HG03432 (cell line): ENCODE data around the gene C11orf16.
A peak's percentile ranks its signal among the peaks of the same experiment; 100 is the strongest.
"Not testable (repeated sequence)": the region's sequence is repeated elsewhere in the genome, so short reads cannot be mapped to it uniquely, and the experiment has no call there.

Source experiments
- ATAC-seq: cut with Tn5 transposase; IDR thresholded peaks from one replicate; pipeline ENCODE4 v1.9.1; 2021; ENCODE audit warnings: mild to moderate bottlenecking, moderate library complexity; ENCODE audit not compliant: unreplicated experiment

C11orf16 gene

GRCh38 chr11:8937159-8937558, 4.4 kb upstream of the C11orf16 start:
- no peak for ATAC-seq

- not testable (repeated sequence) for ATAC-seq
Measured at GRCh38 chr11:8935789-8936188, 3.0 kb upstream of the C11orf16 start.

DNA sequence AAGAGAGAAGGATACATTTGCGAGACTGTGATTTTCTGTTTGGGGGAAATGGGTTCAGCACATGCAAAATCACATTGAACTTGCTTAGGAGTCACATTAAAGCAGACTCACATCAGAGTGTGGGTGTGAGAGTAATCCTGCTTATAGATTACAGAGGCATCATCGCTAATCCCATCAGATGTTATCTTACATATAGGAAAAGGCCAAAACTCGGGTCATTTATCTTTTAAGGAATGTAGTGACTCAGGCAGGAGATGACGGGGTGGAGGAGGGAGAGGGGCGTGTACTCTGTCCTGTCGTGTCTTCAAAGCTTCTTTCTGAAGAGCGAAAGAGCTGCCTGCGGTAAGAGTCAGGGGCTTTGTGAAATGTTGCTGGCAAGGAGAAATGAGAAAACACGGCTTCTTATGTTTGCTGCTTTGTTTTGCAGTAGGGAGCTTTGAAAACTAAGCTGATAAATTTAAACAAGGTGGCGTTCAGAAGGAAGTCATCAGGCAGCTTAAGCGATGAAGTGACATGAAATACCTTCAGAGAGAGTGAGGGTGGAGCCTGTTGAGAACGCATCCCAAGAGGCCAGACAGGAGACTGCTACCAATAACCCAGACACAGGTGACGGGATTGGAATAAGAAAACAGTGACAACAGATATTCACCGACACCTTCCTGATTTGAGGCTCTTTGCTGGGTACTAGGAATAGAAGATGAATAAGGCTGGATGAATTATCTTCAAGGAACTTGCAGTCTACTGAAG, 2.2 kb upstream of the C11orf16 start:
- no peak for ATAC-seq

DNA sequence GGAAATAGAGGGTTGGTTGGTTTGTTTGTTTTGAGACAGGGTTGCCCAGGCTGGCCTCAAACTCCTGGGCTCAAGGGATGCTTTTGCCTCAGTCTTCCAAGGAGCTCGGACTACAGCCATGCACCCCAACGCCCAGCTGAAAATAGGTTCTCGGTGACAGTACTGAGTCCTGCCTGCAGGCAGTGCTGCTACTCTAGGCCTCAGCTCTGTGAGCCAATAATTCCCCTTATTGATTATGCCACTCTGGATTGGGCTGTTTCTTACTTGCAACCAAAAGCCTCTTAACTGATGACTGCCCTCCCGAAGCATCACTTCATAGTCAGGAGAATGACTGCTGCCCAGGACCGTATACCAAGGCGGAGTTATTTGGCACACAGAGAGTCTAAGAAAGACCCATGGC, 1.2 kb upstream of the C11orf16 start:
- ATAC-seq = no peak

- ATAC-seq = no peak
Measured at GRCh38 chr11:8930456-8931175, 2.1 kb downstream of the C11orf16 start.

DNA sequence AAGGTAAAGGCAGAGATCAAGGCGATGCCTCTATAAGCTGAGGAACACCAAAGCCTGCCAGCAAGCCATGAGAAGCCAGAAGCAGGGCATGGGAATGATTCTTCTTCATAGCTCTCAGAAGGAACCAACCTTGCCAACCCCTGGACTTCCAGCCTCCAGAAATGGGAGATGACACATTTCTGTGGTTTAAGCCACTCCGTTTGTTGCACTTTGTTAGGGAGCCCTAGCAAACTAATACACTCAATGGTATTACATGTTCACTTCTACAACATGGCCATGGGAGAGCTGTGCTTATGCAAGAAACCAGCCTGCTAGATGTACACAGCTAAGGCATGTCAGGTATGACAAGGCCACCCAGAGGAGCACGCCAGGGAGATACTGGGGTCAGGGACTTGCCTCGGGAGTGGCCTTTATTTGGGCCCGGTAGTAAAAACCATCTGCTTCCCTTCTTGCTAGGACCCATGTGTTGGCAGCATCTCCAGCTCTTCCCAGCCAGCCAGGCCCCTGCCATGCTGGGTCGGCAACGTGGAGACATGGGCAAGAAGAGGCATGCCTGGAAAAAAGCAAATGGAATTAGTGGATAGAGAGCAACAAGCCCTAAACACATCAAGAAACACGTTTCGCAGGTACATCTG, 3.6 kb downstream of the C11orf16 start:
- no peak for ATAC-seq

DNA sequence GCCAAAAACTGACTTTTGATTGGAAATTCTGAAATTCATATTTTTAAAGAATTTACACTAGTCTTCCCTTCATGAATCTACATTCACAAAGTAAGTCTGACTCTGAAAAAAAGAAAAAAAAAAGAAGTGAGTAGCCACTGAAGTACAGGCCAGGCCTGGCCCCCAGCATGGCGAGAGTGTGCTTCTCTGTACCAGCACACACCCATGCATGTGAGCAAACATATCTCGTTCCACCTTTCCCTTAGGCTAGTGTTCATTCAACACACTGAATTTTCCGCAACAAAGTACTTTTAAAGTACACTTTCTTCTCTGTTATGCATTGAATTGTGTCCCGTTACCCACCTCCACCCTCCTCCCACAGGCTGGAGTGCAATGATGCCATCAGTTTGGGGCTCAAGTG, 4.5 kb downstream of the C11orf16 start:
- ATAC-seq = no peak

DNA sequence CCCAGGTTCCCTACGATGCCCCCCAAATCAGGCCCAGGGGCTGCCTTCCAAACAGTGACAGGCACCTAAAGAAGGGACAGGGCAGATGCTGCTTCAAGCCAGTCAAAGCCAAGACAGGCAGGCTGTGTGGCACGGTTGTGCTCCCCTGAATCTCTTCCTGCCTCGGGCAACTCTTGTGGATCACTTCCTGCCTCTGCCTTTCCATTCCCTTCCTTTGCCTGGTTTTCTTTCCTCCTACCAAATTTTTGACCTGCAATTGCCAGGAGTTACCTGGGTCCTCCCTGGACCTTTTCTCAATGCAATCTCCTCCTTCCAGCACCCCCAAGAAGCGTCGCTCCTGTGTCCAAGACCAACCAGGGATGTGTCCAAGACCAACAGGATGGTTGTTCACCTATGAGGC, 5.5 kb downstream of the C11orf16 start:
- no peak for ATAC-seq

- no peak for ATAC-seq
Measured at GRCh38 chr11:8926236-8926635, 6.5 kb downstream of the C11orf16 start.

DNA sequence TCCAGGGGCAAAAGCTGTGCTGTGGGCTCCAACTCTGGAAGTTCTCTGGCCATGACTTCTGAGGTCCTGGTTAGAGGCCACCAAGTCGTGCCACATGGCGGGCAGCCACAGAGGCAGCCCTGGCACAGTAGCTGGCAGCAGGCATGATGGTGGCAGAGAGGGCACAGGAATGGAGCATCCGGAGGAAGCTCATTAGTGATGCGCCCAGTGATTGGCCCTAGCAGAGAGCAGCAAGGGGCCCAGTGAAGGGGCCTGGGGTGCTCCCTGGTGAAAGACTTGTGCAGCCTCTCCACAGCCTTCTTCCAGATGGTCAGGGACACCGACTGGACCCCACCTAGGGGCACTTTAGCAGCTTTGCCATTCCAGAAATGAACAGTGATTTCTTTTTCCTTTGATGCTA, 7.0 kb downstream of the C11orf16 start:
- no peak for ATAC-seq

GRCh38 chr11:8922691-8923090, 10.1 kb downstream of the C11orf16 start:
- no peak for ATAC-seq

- no peak for ATAC-seq
Measured at GRCh38 chr11:8917157-8917825, 15.5 kb downstream of the C11orf16 start.

- no peak for ATAC-seq
Measured at GRCh38 chr11:8914661-8915018, 18.1 kb downstream of the C11orf16 start.

- no peak for ATAC-seq
Measured at GRCh38 chr11:8913961-8914660, 18.6 kb downstream of the C11orf16 start.

GRCh38 chr11:8911029-8911823, 21.5 kb downstream of the C11orf16 start, which contains the start of gene AKIP1:
Gene AKIP1, plus strand, starts transcription at chr11:8911189. Its CDS starts 261 bp downstream, at chr11:8911450.
- ATAC-seq = peak; percentile 85

DNA sequence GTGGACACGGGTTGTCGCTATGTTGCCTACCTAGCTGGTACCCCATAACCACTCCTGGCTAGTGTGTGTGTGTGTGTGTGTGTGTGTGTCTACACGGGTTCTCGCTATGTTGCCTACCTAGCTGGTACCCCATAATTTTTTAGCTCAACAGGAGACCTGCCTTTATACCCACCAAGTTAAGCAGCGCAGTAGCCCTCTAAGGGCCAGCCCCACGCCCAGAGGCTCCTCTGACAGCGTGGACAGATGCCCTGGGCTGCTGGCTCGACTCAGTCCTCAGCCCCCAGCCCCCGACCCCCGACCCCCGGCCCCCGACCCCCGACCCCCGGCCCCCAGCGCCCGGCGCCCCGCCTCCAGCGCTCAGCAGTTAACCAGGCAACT, 22.1 kb downstream of the C11orf16 start:
- peak; percentile 10 for ATAC-seq

DNA sequence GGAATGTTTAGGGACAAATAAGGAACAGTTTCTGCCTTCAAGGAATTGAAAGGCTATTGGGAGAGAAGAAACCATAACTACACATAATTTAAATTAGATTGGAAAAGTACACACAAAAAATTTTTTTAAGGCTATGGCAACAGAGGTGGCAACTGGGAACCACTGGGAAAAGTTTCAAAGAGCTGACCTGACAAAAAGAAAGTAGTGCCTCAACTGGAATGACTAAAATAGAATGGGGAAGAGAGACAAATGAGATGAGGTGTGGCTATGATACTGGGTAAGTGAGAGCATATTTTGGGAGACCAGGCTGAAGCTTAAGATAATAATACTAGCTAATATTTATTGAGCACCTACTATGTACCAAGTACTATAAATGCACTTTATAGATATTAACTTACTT, 24.6 kb downstream of the C11orf16 start:
- no peak for ATAC-seq

- ATAC-seq = no peak
Measured at GRCh38 chr11:8907116-8907515, 25.6 kb downstream of the C11orf16 start.

GRCh38 chr11:8905528-8906165, 27.1 kb downstream of the C11orf16 start:
- ATAC-seq = no peak
